Keratinocyte (primary cell): ENCODE data around the gene LZTR1. TPM values are rescaled to one million over a fixed set of nuclear protein-coding genes. Genes with fewer than 3 reads are reported as not detected.

Experiments used
- DNase-seq: peaks from one replicate; pipeline ENCODE4 v3.0.0-alpha.2; 2011; ENCODE audit warnings: low read depth, missing footprints, low spot score
- FAIRE-seq: peaks from 2 replicates; lab custom pipeline; 2011; peaks lifted over from hg19 to GRCh38; lab: Jason Lieb, UNC
- H2AFZ ChIP-seq: 2 replicates; pipeline ENCODE4 v1.6.0; 2012; ENCODE audit warnings: low read length, control low read depth, inconsistent platforms; ENCODE audit not compliant: control insufficient read depth
- H3K27ac ChIP-seq: 2 replicates; pipeline ENCODE4 v1.5.1; 2011; ENCODE audit warnings: low read length; ENCODE audit not compliant: control insufficient read depth, insufficient read depth
- H3K27me3 ChIP-seq: 3 replicates; pipeline ENCODE4 v1.6.0; 2011; ENCODE audit warnings: low read length; ENCODE audit not compliant: control insufficient read depth, insufficient read depth; ENCODE audit errors: extremely low read depth
- H3K36me3 ChIP-seq, 2 experiments: 2 replicates in 1 of 2; 3 replicates in 1 of 2; pipeline ENCODE4 v1.5.1; 2011; ENCODE audit warnings: low read length in 2 of 2, mild to moderate bottlenecking in 1 of 2; ENCODE audit not compliant: control insufficient read depth in 2 of 2, insufficient read depth in 2 of 2; ENCODE audit errors: extremely low read depth in 1 of 2
- H3K4me1 ChIP-seq: 3 replicates; pipeline ENCODE4 v1.5.1; 2011; ENCODE audit warnings: low read length; ENCODE audit not compliant: control insufficient read depth, insufficient read depth; ENCODE audit errors: extremely low read depth
- H3K4me2 ChIP-seq: 3 replicates; pipeline ENCODE4 v1.6.0; 2011; ENCODE audit warnings: low read depth, low read length; ENCODE audit not compliant: control insufficient read depth, insufficient read depth; ENCODE audit errors: extremely low read depth
- H3K4me3 ChIP-seq, 3 experiments: fragments of 200-600 bp in 1 of 3; sonication (generic) in 1 of 3; 2 replicates in 2 of 3; 3 replicates in 1 of 3; pipeline ENCODE4 v1.5.1; 2011 to 2016; ENCODE audit warnings: low read length in 3 of 3, mild to moderate bottlenecking in 3 of 3, control low read depth in 2 of 3, inconsistent platforms in 1 of 3, low read depth in 1 of 3, mixed read lengths in 1 of 3, mixed run types in 1 of 3, moderate library complexity in 1 of 3; ENCODE audit not compliant: control insufficient read depth in 2 of 3, insufficient read depth in 2 of 3; ENCODE audit errors: extremely low read depth in 1 of 3
- H3K79me2 ChIP-seq: 2 replicates; pipeline ENCODE4 v1.6.0; 2012; ENCODE audit warnings: low read length; ENCODE audit not compliant: control insufficient read depth, insufficient read depth
- H3K9ac ChIP-seq: 3 replicates; pipeline ENCODE4 v1.6.0; 2011; ENCODE audit warnings: low read length; ENCODE audit not compliant: control insufficient read depth, insufficient read depth; ENCODE audit errors: extremely low read depth
- H3K9me1 ChIP-seq: 3 replicates; pipeline ENCODE4 v1.6.0; 2011; ENCODE audit warnings: low read length; ENCODE audit not compliant: control insufficient read depth, insufficient read depth; ENCODE audit errors: extremely low read depth
- H3K9me3 ChIP-seq: 2 replicates; pipeline ENCODE4 v1.5.1; 2012; ENCODE audit warnings: low read depth, low read length; ENCODE audit not compliant: control insufficient read depth
- H4K20me1 ChIP-seq: 3 replicates; pipeline ENCODE4 v1.6.0; 2011; ENCODE audit warnings: low read length; ENCODE audit not compliant: control insufficient read depth, insufficient read depth; ENCODE audit errors: extremely low read depth
- CTCF ChIP-seq, 3 experiments: IDR thresholded peaks in 1 of 3; conservative IDR thresholded peaks in 1 of 3; optimal IDR thresholded peaks in 1 of 3; 2 replicates in 2 of 3; 3 replicates in 1 of 3; pipeline versions ENCODE3 to v1.5.1; 2011; ENCODE audit warnings: low read length in 3 of 3, mild to moderate bottlenecking in 3 of 3, moderate library complexity in 2 of 3, control low read depth in 1 of 3, inconsistent platforms in 1 of 3; ENCODE audit not compliant: insufficient read depth in 2 of 3; ENCODE audit errors: extremely low read depth in 1 of 3
- EZH2 ChIP-seq: IDR thresholded peaks from one replicate; pipeline ENCODE4 v1.6.1; 2012; ENCODE audit warnings: inconsistent platforms, mild to moderate bottlenecking, low read length, moderate library complexity
- dilution Hi-C: fragments of 300-500 bp; cut with MboI; formaldehyde crosslinking; loops from one replicate; pipeline ENCODE4 v1.7.0; 2020; ENCODE audit warnings: low sequenced_read_pairs; ENCODE audit not compliant: extremely low pct_ligation_motif_present
- polyA plus RNA-seq, 5 experiments: library from polyadenylated mRNA; depleted of rRNA in 3 of 5; stranded (reverse) in 3 of 5; stranded (forward) in 1 of 5; unstranded in 1 of 5; fragments of >200 nt; gene quantifications; 1 replicate in 1 of 5; 2 replicates in 3 of 5; 3 replicates in 1 of 5; pipeline versions ENCODE4 v1.2.1 to v1.2.3, GENCODE V29; 2011 to 2012; ENCODE audit warnings: missing spikeins in 2 of 5, low read depth in 1 of 5, low replicate concordance in 1 of 5

The LZTR1 gene
- polyA plus RNA-seq, 1 donor (not counting 4 experiments of a cell fraction or from before 2014, with no cell fraction given) = 37.0 TPM

GRCh38 chr22:21033895-21034294 is 51.8 kb downstream of the LZTR1 start:
- Histone ChIP-seq H3K9me1 (no peaks in the 10 kb centered on the region), H3K4me2 (no peak overlapping the region), H3K79me2 (no peaks in the 10 kb centered on the region), H2AFZ (no peak overlapping the region), H3K36me3 (no peaks in the 10 kb centered on the region), H3K4me1 (peaks cover 9% of the 10 kb centered on the region), H3K4me3 (no peak overlapping the region), H3K27ac (no peak overlapping the region), H3K27me3 (peaks cover 22% of the 10 kb centered on the region), H4K20me1 (no peaks in the 10 kb centered on the region), H3K9me3 (no peaks in the 10 kb centered on the region), H3K9ac (no peak overlapping the region)
- dilution Hi-C loops = no loop called here
- FAIRE-seq (no peak), DNase-seq (no peak)
- TF ChIP-seq CTCF (optimal IDR thresholded peaks at IDR 0.05 in 1 of 3, IDR thresholded peaks at IDR 0.05 in 1 of 3, conservative IDR thresholded peaks at IDR 0.05 in 1 of 3; ENCODE audit: extremely low read depth in 1 of 3, insufficient read depth in 2 of 3, low read length in 3 of 3) = no peak
- TF ChIP-seq EZH2 = no peak

DNA sequence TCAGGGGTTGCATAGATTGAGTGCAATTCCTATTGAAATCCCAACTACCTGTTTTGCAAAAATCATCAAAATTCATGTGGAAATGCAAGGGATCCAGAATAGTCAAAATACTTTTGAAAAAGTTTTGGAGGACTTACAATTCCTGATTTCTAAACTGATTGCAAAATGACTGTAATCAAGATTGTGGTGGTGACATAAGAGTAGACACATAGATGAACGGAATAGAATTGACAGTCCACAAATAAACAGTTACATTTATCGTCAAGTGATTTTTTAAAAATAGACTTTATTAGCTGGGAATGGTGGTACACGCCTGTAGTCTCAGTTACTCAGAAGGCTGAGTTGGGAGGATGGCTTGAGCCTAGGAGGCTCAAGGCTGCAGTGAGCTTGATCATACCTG is 52.9 kb downstream of the LZTR1 start:
- H3K27me3 ChIP-seq = peaks cover 22% of the 10 kb centered on the region
- peaks cover 9% of the 10 kb centered on the region for H3K4me1 ChIP-seq
- FAIRE-seq = no peak
- H3K4me2 ChIP-seq = no peak overlapping the region
- H3K9me3 ChIP-seq = no peaks in the 10 kb centered on the region
- no peak overlapping the region for H3K9ac ChIP-seq
- H3K27ac ChIP-seq = no peak overlapping the region
- TF ChIP-seq EZH2 = no peak
- TF ChIP-seq CTCF (optimal IDR thresholded peaks at IDR 0.05 in 1 of 3, IDR thresholded peaks at IDR 0.05 in 1 of 3, conservative IDR thresholded peaks at IDR 0.05 in 1 of 3; ENCODE audit: extremely low read depth in 1 of 3, insufficient read depth in 2 of 3, low read length in 3 of 3) = no peak
- H4K20me1 ChIP-seq = no peaks in the 10 kb centered on the region
- DNase-seq = no peak
- no peak overlapping the region for H3K4me3 ChIP-seq
- dilution Hi-C loops = no loop called here
- no peak overlapping the region for H2AFZ ChIP-seq
- H3K36me3 ChIP-seq = no peaks in the 10 kb centered on the region
- H3K79me2 ChIP-seq = no peaks in the 10 kb centered on the region
- H3K9me1 ChIP-seq = no peaks in the 10 kb centered on the region
